Neuronal stem cell (in vitro differentiated cells): ENCODE measurements around the gene PACSIN3.

Source experiments
- DNase-seq: peaks from one replicate; pipeline ENCODE4 v3.0.0-alpha.2; 2013; ENCODE audit warnings: low spot score
- H2AFZ ChIP-seq: one replicate; pipeline ENCODE4 v1.6.1; 2013; ENCODE audit warnings: mild to moderate bottlenecking, low read length, inconsistent platforms
- H2AK5ac ChIP-seq: 2 replicates; pipeline ENCODE4 v1.6.1; 2013; ENCODE audit warnings: low read depth, mild to moderate bottlenecking, inconsistent platforms, low read length, moderate library complexity, mixed read lengths
- H2BK120ac ChIP-seq: 2 replicates; pipeline ENCODE4 v1.6.1; 2013; ENCODE audit warnings: low read depth, mild to moderate bottlenecking, inconsistent platforms, low read length, moderate library complexity, mixed read lengths
- H2BK12ac ChIP-seq: one replicate; pipeline ENCODE4 v1.6.1; 2013; ENCODE audit warnings: low read length, inconsistent platforms
- H2BK15ac ChIP-seq: 2 replicates; pipeline ENCODE4 v1.6.1; 2013; ENCODE audit warnings: mild to moderate bottlenecking, low read length, inconsistent platforms, mixed read lengths
- H2BK5ac ChIP-seq: one replicate; pipeline ENCODE4 v1.6.1; 2013; ENCODE audit warnings: inconsistent platforms, mild to moderate bottlenecking, low read length, moderate library complexity
- H3K14ac ChIP-seq: one replicate; pipeline ENCODE4 v1.6.1; 2013; ENCODE audit warnings: low read length, inconsistent platforms
- H3K18ac ChIP-seq: 2 replicates; pipeline ENCODE4 v1.6.1; 2013; ENCODE audit warnings: low read length, inconsistent platforms
- H3K23ac ChIP-seq: 2 replicates; pipeline ENCODE4 v1.6.1; 2013; ENCODE audit warnings: low read depth, mild to moderate bottlenecking, mixed read lengths, low read length, inconsistent platforms; ENCODE audit not compliant: poor library complexity
- H3K27ac ChIP-seq: replicated peaks from 3 replicates; pipeline ENCODE4 v1.5.1; 2013; ENCODE audit warnings: low read length, inconsistent platforms
- H3K27me3 ChIP-seq, 3 experiments: 2 replicates each; pipeline ENCODE4 v1.6.1; 2013; ENCODE audit warnings: low read length in 3 of 3, mild to moderate bottlenecking in 2 of 3, inconsistent platforms in 1 of 3, low read depth in 1 of 3, mixed read lengths in 1 of 3, moderate library complexity in 1 of 3; ENCODE audit not compliant: control insufficient read depth in 3 of 3, insufficient read depth in 3 of 3
- H3K36me3 ChIP-seq, 2 donors: replicated peaks in 1 of 2; 2 replicates each; pipeline ENCODE4 v1.6.1; 2013; ENCODE audit warnings: low read length in 2 of 2; ENCODE audit not compliant: control insufficient read depth in 2 of 2, insufficient read depth in 2 of 2
- H3K4ac ChIP-seq: 2 replicates; pipeline ENCODE4 v1.6.1; 2013; ENCODE audit warnings: inconsistent platforms, mild to moderate bottlenecking, low read length, moderate library complexity
- H3K4me1 ChIP-seq, 2 donors: 1 replicate in 1 of 2; 2 replicates in 1 of 2; pipeline ENCODE4 v1.6.1; 2013; ENCODE audit warnings: low read length in 2 of 2, low read depth in 1 of 2; ENCODE audit not compliant: control insufficient read depth in 2 of 2, insufficient read depth in 1 of 2
- H3K4me2 ChIP-seq: one replicate; pipeline ENCODE4 v1.6.1; 2013; ENCODE audit warnings: mild to moderate bottlenecking, low read length, inconsistent platforms; ENCODE audit not compliant: insufficient read depth, poor library complexity, severe bottlenecking
- H3K4me3 ChIP-seq, 2 donors: 2 replicates each; pipeline ENCODE4 v1.5.1; 2013; ENCODE audit warnings: low read length in 2 of 2, mild to moderate bottlenecking in 2 of 2, inconsistent platforms in 1 of 2, moderate library complexity in 1 of 2
- H3K79me1 ChIP-seq: one replicate; pipeline ENCODE4 v1.6.1; 2013; ENCODE audit warnings: low read depth, mild to moderate bottlenecking, inconsistent platforms, low read length, moderate library complexity
- H3K9ac ChIP-seq: one replicate; pipeline ENCODE4 v1.6.1; 2013; ENCODE audit warnings: mild to moderate bottlenecking, low read depth, low read length, inconsistent platforms; ENCODE audit not compliant: poor library complexity
- H3K9me3 ChIP-seq, 2 donors: replicated peaks in 1 of 2; 2 replicates each; pipeline versions ENCODE3 to v1.6.1; 2013; ENCODE audit warnings: low read length in 2 of 2, mild to moderate bottlenecking in 2 of 2, inconsistent platforms in 1 of 2, low read depth in 1 of 2, mixed read lengths in 1 of 2, moderate library complexity in 1 of 2; ENCODE audit not compliant: control insufficient read depth in 2 of 2, insufficient read depth in 1 of 2
- H4K8ac ChIP-seq: one replicate; pipeline ENCODE4 v1.6.1; 2013; ENCODE audit warnings: low read depth, mild to moderate bottlenecking, inconsistent platforms, low read length, moderate library complexity
- H4K91ac ChIP-seq: one replicate; pipeline ENCODE4 v1.6.1; 2013; ENCODE audit warnings: low read length, low read depth, mild to moderate bottlenecking, inconsistent platforms; ENCODE audit not compliant: poor library complexity
- WGBS, 2 donors: extraction: QIAGEN DNeasy Blood & Tissue Kit; methylation state at CpG; one replicate each; pipeline ENCODE4 v1.1.7; 2013; ENCODE audit warnings: missing lambda C conversion rate in 2 of 2, mixed read lengths in 1 of 2; ENCODE audit not compliant: insufficient read length in 2 of 2, insufficient replicate concordance in 1 of 2; ENCODE audit errors: extremely low coverage in 2 of 2; 5-methylcytosine and 5-hydroxymethylcytosine counted together

PACSIN3 gene

DNA sequence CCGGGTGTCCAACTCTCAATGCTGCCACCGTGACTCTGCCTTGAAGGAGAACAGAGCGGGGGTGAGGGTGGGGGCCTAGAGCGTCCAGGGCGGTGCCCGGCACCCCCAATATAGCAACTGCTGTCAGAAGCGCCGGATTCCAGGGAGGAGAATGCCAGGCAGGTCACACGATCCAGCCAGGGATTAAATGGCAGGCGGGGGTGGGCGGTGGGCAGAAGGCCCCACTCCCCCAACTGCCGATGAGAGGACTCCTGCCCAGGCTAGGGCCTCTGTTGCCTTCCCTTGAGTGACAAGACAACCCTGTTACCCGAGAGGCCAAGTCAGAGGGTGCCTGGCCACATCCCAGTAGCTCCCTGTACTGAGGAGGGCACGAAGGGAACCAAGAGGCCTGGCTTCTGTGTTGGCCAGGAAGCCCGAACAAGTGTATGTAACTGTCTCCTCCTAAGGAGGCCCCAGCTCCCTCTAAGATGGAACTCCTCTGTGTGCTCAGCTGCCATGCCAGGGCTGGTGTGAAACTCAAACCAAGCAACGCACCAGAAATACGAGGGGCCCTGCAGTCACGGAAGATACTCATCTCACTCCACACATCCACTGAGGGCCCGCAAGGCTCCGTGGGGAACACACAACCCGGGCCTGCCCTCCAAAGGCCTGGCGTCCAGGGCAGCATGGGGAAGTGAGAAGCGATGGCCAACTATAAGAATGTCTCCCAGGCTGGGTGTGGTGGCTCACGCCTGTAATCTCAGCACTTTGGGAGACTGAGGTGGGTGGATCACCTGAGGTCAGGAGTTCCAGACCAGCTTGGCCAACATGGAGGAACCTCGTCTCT is 3.0 kb downstream of the PACSIN3 start:
- H3K27ac ChIP-seq: no peak overlapping the region
- WGBS, 2 donors: no CpG with 5 or more reads among the region's 25 CpGs

DNA sequence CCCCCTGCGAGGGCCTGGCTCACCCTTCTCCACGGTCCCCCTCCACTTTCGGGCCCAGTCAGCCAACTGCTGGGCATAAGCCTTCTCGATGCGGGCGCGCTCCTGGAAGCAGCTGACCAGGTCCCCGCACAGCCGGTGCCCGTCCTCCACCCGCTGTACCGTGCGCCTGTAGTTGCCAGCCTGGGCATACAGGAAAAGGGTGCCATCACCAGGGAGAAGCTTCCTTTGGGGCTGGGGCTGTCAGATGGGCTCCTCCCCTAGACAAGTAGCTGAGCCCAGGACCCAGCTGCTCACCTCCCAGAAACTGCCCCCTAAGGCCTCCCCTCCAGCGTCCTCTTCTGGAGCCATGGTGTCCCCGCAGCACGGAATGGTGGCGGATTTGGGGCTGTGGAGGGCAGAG is 3.9 kb downstream of the PACSIN3 start:
- H2BK5ac ChIP-seq: no peak overlapping the region
- H3K36me3 ChIP-seq: no peaks in the 10 kb centered on the region
- no peaks in the 10 kb centered on the region for H3K9me3 ChIP-seq
- peaks cover 3 to 26% (median 21%) of the 10 kb centered on the region in 3 experiments for H3K27me3 ChIP-seq
- no peak overlapping the region for H3K4me2 ChIP-seq
- no peak overlapping the region for H3K9ac ChIP-seq
- peaks cover 1% of the 10 kb centered on the region for H3K79me1 ChIP-seq
- no CpG with 5 or more reads among the region's 17 CpGs for WGBS, 2 donors
- peak overlapping the region; percentile 78 for H2BK12ac ChIP-seq
- peak overlapping the region; percentile 54 for H2AK5ac ChIP-seq
- no peak overlapping the region for H3K23ac ChIP-seq
- peaks cover 14% of the 10 kb centered on the region in 2 donors for H3K4me1 ChIP-seq
- H3K27ac ChIP-seq: no peak overlapping the region
- H4K8ac ChIP-seq: no peak overlapping the region
- no peak overlapping the region for H4K91ac ChIP-seq
- no peak overlapping the region for H2AFZ ChIP-seq
- H2BK120ac ChIP-seq: no peak overlapping the region
- no peak overlapping the region for H3K14ac ChIP-seq
- no peak overlapping the region for H2BK15ac ChIP-seq
- no peak for DNase-seq
- no peak overlapping the region for H3K4me3 ChIP-seq
- peak overlapping the region; percentile 13 for H3K18ac ChIP-seq
- no peak overlapping the region for H3K4ac ChIP-seq

More for the DNA sequence above, 3.0 kb downstream of the PACSIN3 start:
- H3K4me3 ChIP-seq: no peak overlapping the region
- no peak overlapping the region for H3K23ac ChIP-seq
- no peak for DNase-seq
- no peak overlapping the region for H2AFZ ChIP-seq
- H3K27me3 ChIP-seq: peaks cover 5 to 34% (median 30%) of the 10 kb centered on the region in 3 experiments
- no peak overlapping the region for H3K4ac ChIP-seq
- H4K8ac ChIP-seq: no peak overlapping the region
- H3K14ac ChIP-seq: no peak overlapping the region
- peak overlapping the region; percentile 80 for H2BK5ac ChIP-seq
- H3K4me2 ChIP-seq: no peak overlapping the region
- peaks cover 9 to 14% of the 10 kb centered on the region in 2 donors for H3K4me1 ChIP-seq
- peak overlapping the region; percentile 60 for H2AK5ac ChIP-seq
- H3K79me1 ChIP-seq: peaks cover 1% of the 10 kb centered on the region
- no peak overlapping the region for H3K9ac ChIP-seq
- no peaks in the 10 kb centered on the region for H3K9me3 ChIP-seq
- H2BK15ac ChIP-seq: peak overlapping the region; percentile 70
- H2BK12ac ChIP-seq: peak overlapping the region; percentile 89
- H2BK120ac ChIP-seq: no peak overlapping the region
- peak overlapping the region; percentile 25 for H3K18ac ChIP-seq
- no peaks in the 10 kb centered on the region for H3K36me3 ChIP-seq
- H4K91ac ChIP-seq: no peak overlapping the region

DNA sequence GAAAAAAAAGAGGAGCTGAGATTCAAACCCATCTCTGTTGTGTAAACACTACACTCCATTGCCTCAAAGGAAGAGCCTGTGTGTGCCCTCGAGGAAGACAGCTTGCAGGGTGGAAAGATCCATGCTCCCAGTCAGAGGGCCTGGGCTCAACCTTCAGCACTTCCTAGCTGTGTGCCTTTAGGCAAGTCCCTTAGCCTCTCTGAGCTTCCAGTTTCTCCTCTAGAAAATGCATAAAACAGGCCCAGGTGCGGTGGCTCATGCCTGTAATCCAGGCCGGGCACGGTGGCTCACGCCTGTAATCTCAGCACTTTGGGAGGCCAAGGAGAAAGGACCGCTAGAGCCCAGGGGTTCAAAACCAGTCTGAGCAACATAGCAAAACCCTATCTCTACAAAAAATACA is 5.0 kb downstream of the PACSIN3 start:
- no peak overlapping the region for H3K27ac ChIP-seq
- H3K23ac ChIP-seq: no peak overlapping the region
- no peak for DNase-seq
- peaks cover 10 to 12% of the 10 kb centered on the region in 2 donors for H3K4me1 ChIP-seq
- H3K27me3 ChIP-seq: peaks cover 3 to 15% (median 10%) of the 10 kb centered on the region in 3 experiments
- H3K4me3 ChIP-seq: no peak overlapping the region
- H3K14ac ChIP-seq: no peak overlapping the region
- H4K8ac ChIP-seq: no peak overlapping the region
- H2BK12ac ChIP-seq: no peak overlapping the region
- no CpG with 5 or more reads among the region's 6 CpGs for WGBS, 2 donors
- no peak overlapping the region for H3K9ac ChIP-seq
- H2AFZ ChIP-seq: no peak overlapping the region
- peaks cover 5% of the 10 kb centered on the region for H3K79me1 ChIP-seq
- no peak overlapping the region for H3K4me2 ChIP-seq
- no peak overlapping the region for H3K18ac ChIP-seq
- H2AK5ac ChIP-seq: no peak overlapping the region
- H3K36me3 ChIP-seq: no peaks in the 10 kb centered on the region
- no peak overlapping the region for H2BK5ac ChIP-seq
- no peak overlapping the region for H2BK15ac ChIP-seq
- no peaks in the 10 kb centered on the region for H3K9me3 ChIP-seq
- no peak overlapping the region for H2BK120ac ChIP-seq
- no peak overlapping the region for H3K4ac ChIP-seq
- no peak overlapping the region for H4K91ac ChIP-seq

DNA sequence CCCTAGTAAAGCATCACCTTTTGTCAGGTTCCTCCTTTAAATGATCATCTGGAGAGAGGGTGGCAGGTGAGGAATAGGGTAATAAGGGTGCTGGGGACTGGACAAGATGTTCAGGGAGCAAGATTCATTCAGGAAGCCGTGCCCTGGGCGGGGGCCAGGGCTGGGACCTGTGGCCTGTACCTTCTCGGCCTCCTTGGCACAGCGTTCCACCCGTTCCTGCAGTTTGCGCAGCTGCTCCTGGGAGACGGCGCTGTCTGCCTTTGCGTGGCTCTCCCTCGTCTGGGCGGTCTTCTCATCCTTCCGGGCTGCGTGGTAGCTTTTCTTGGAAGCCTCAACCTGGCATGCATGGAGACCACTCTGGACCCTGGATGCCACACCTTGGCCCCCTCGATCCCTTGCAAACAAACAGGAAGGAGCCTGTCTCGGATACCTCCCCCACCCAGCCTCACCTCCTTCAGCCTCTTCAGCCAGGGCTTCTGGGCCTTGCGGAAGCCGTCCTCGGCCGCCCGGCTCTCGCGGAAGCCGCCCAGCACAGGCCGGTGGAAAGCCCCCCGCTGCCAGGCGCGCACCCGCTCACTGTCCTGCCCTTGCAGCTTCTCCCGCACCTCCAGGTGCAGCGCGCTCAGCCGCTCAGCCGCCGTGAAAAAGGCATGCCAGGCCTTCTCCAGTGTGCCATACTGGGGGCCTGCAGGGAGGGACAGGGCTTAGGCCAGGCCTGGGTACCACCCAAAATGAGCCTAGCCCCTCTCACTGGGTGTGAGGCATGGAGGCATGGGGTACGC is 6.0 kb downstream of the PACSIN3 start:
- no CpG with 5 or more reads among the region's 35 CpGs for WGBS, 2 donors

More for the DNA sequence above, 6.0 kb downstream of the PACSIN3 start:
- H2BK5ac ChIP-seq: no peak overlapping the region
- peak overlapping the region; percentile 89 for H2BK12ac ChIP-seq
- H3K23ac ChIP-seq: no peak overlapping the region
- H3K4me2 ChIP-seq: no peak overlapping the region
- H3K79me1 ChIP-seq: peaks cover 15% of the 10 kb centered on the region
- no peak overlapping the region for H4K91ac ChIP-seq
- H2AFZ ChIP-seq: no peak overlapping the region
- no peak overlapping the region for H3K4me3 ChIP-seq
- peak overlapping the region; percentile 10 for H3K4ac ChIP-seq
- peak overlapping the region; percentile 23 for H2BK15ac ChIP-seq
- H3K14ac ChIP-seq: no peak overlapping the region
- H3K27ac ChIP-seq: no peak overlapping the region
- H2BK120ac ChIP-seq: no peak overlapping the region
- peak overlapping the region; percentile 72 for H2AK5ac ChIP-seq
- no peak overlapping the region for H4K8ac ChIP-seq
- DNase-seq: no peak
- H3K4me1 ChIP-seq: peaks cover 13 to 15% of the 10 kb centered on the region in 2 donors
- H3K36me3 ChIP-seq: peaks cover 5% of the 10 kb centered on the region in 2 donors
- H3K18ac ChIP-seq: no peak overlapping the region
- H3K27me3 ChIP-seq: peaks cover 0 to 5% (median 4%) of the 10 kb centered on the region in 3 experiments
- H3K9ac ChIP-seq: peak overlapping the region; percentile 66
- H3K9me3 ChIP-seq: no peaks in the 10 kb centered on the region
